Memory B cell (primary cell): ENCODE results near the gene SH3RF3.

Experiments
- ATAC-seq: fragments of 150-1000 bp; cut with Tn5 transposase; 2 replicates; pipeline ENCODE4 v1.10.0; 2021; ENCODE audit warnings: low read depth, mild to moderate bottlenecking, moderate library complexity
- DNase-seq, 2 donors: peaks; one replicate each; pipeline ENCODE4 v3.0.0; 2022; ENCODE audit warnings: low spot score in 2 of 2
- H3K27ac Mint-ChIP-seq: one replicate; pipeline ENCODE4 v1.8.0; 2022; ENCODE audit warnings: mild to moderate bottlenecking, moderate library complexity, mixed read lengths
- H3K27me3 Mint-ChIP-seq: one replicate; pipeline ENCODE4 v1.8.0; 2022; ENCODE audit warnings: mixed read lengths
- H3K36me3 Mint-ChIP-seq: one replicate; pipeline ENCODE4 v1.8.0; 2022; ENCODE audit warnings: mild to moderate bottlenecking, mixed read lengths
- H3K4me1 Mint-ChIP-seq: one replicate; pipeline ENCODE4 v1.8.0; 2022; ENCODE audit warnings: mixed read lengths
- H3K4me3 Mint-ChIP-seq: one replicate; pipeline ENCODE4 v1.8.0; 2022; ENCODE audit warnings: mild to moderate bottlenecking, moderate library complexity, mixed read lengths
- H3K9me3 Mint-ChIP-seq: one replicate; pipeline ENCODE4 v1.8.0; 2022; ENCODE audit warnings: mixed read lengths

SH3RF3 gene

GRCh38 chr2:109342930-109343329 is 213.9 kb downstream of the SH3RF3 start:
- H3K4me1 Mint-ChIP-seq: no peaks in the 10 kb centered on the region
- peaks cover 6% of the 10 kb centered on the region for H3K27me3 Mint-ChIP-seq
- no peaks in the 10 kb centered on the region for H3K9me3 Mint-ChIP-seq
- no peak for ATAC-seq
- DNase-seq: no peak
- H3K27ac Mint-ChIP-seq: no peak overlapping the region
- no peak overlapping the region for H3K4me3 Mint-ChIP-seq
- no peaks in the 10 kb centered on the region for H3K36me3 Mint-ChIP-seq

- Mint-ChIP-seq H3K4me1 (no peaks in the 10 kb centered on the region), H3K36me3 (no peaks in the 10 kb centered on the region), H3K27ac (no peak overlapping the region), H3K27me3 (peaks cover 6% of the 10 kb centered on the region), H3K4me3 (no peak overlapping the region), H3K9me3 (no peaks in the 10 kb centered on the region)
- no peak for ATAC-seq
- no peak for DNase-seq
Observed at GRCh38 chr2:109343460-109343859, 214.5 kb downstream of the SH3RF3 start.

GRCh38 chr2:109344270-109344805 is 215.3 kb downstream of the SH3RF3 start:
- no peak for DNase-seq
- peaks cover 5% of the 10 kb centered on the region for H3K4me1 Mint-ChIP-seq
- no peak overlapping the region for H3K27ac Mint-ChIP-seq

GRCh38 chr2:109345091-109345490 is 216.1 kb downstream of the SH3RF3 start:
- no peak for ATAC-seq
- H3K36me3 Mint-ChIP-seq: no peaks in the 10 kb centered on the region
- peaks cover 5% of the 10 kb centered on the region for H3K4me1 Mint-ChIP-seq
- peaks cover 3% of the 10 kb centered on the region for H3K27me3 Mint-ChIP-seq
- DNase-seq: no peak
- no peak overlapping the region for H3K4me3 Mint-ChIP-seq
- H3K9me3 Mint-ChIP-seq: no peaks in the 10 kb centered on the region
- H3K27ac Mint-ChIP-seq: no peak overlapping the region

More at GRCh38 chr2:109344270-109344805, 215.3 kb downstream of the SH3RF3 start:
- no peak for ATAC-seq
- Mint-ChIP-seq H3K9me3 (no peaks in the 10 kb centered on the region), H3K27me3 (peaks cover 3% of the 10 kb centered on the region), H3K36me3 (no peaks in the 10 kb centered on the region), H3K4me3 (no peak overlapping the region)

GRCh38 chr2:109345653-109346480 is 216.9 kb downstream of the SH3RF3 start:
- H3K4me1 Mint-ChIP-seq: peaks cover 5% of the 10 kb centered on the region
- no peak overlapping the region for H3K4me3 Mint-ChIP-seq
- peaks cover 2% of the 10 kb centered on the region for H3K27me3 Mint-ChIP-seq
- H3K27ac Mint-ChIP-seq: no peak overlapping the region
- H3K36me3 Mint-ChIP-seq: no peaks in the 10 kb centered on the region
- no peak for DNase-seq
- no peaks in the 10 kb centered on the region for H3K9me3 Mint-ChIP-seq
- ATAC-seq: no peak

- no peak overlapping the region for H3K27ac Mint-ChIP-seq
- H3K4me1 Mint-ChIP-seq: peaks cover 5% of the 10 kb centered on the region
- H3K4me3 Mint-ChIP-seq: no peak overlapping the region
- DNase-seq (no peak), ATAC-seq (no peak)
- no peaks in the 10 kb centered on the region for H3K36me3 Mint-ChIP-seq
- no peaks in the 10 kb centered on the region for H3K9me3 Mint-ChIP-seq
- H3K27me3 Mint-ChIP-seq: peaks cover 2% of the 10 kb centered on the region
Observed at GRCh38 chr2:109346601-109347228, 217.7 kb downstream of the SH3RF3 start.

- Mint-ChIP-seq H3K36me3 (no peaks in the 10 kb centered on the region), H3K4me1 (peaks cover 5% of the 10 kb centered on the region), H3K4me3 (no peak overlapping the region)
Observed at GRCh38 chr2:109347626-109348025, 218.6 kb downstream of the SH3RF3 start.

GRCh38 chr2:109348190-109348589 is 219.2 kb downstream of the SH3RF3 start:
- Mint-ChIP-seq H3K36me3 (no peaks in the 10 kb centered on the region), H3K27ac (no peak overlapping the region), H3K4me1 (peaks cover 5% of the 10 kb centered on the region), H3K4me3 (no peak overlapping the region), H3K9me3 (no peaks in the 10 kb centered on the region), H3K27me3 (peaks cover 3% of the 10 kb centered on the region)
- ATAC-seq: no peak
- no peak for DNase-seq

More at GRCh38 chr2:109347626-109348025, 218.6 kb downstream of the SH3RF3 start:
- H3K27ac Mint-ChIP-seq: no peak overlapping the region
- no peaks in the 10 kb centered on the region for H3K9me3 Mint-ChIP-seq
- ATAC-seq (no peak), DNase-seq (no peak)
- peaks cover 2% of the 10 kb centered on the region for H3K27me3 Mint-ChIP-seq

GRCh38 chr2:109348671-109349502 is 219.9 kb downstream of the SH3RF3 start:
- Mint-ChIP-seq H3K4me1 (peaks cover 5% of the 10 kb centered on the region), H3K27ac (no peak overlapping the region), H3K27me3 (peaks cover 6% of the 10 kb centered on the region), H3K9me3 (no peaks in the 10 kb centered on the region), H3K36me3 (no peaks in the 10 kb centered on the region), H3K4me3 (no peak overlapping the region)
- ATAC-seq (peak; percentile 35), DNase-seq (no peak)

- Mint-ChIP-seq H3K4me1 (peaks cover 5% of the 10 kb centered on the region), H3K36me3 (no peaks in the 10 kb centered on the region), H3K9me3 (no peaks in the 10 kb centered on the region), H3K4me3 (no peak overlapping the region), H3K27me3 (peaks cover 4% of the 10 kb centered on the region), H3K27ac (no peak overlapping the region)
- ATAC-seq (no peak), DNase-seq (no peak)
Observed at GRCh38 chr2:109349503-109350465, 220.8 kb downstream of the SH3RF3 start.

GRCh38 chr2:109350526-109350925 is 221.5 kb downstream of the SH3RF3 start:
- Mint-ChIP-seq H3K27ac (no peak overlapping the region), H3K4me1 (peaks cover 5% of the 10 kb centered on the region), H3K27me3 (peaks cover 4% of the 10 kb centered on the region), H3K36me3 (no peaks in the 10 kb centered on the region), H3K9me3 (no peaks in the 10 kb centered on the region), H3K4me3 (no peak overlapping the region)
- ATAC-seq (no peak), DNase-seq (no peak)

- DNase-seq (no peak), ATAC-seq (no peak)
- Mint-ChIP-seq H3K27me3 (peaks cover 4% of the 10 kb centered on the region), H3K4me3 (no peak overlapping the region), H3K36me3 (no peaks in the 10 kb centered on the region), H3K4me1 (peaks cover 5% of the 10 kb centered on the region), H3K9me3 (no peaks in the 10 kb centered on the region), H3K27ac (no peak overlapping the region)
Observed at GRCh38 chr2:109351164-109351756, 222.3 kb downstream of the SH3RF3 start.
